ENCODE results near the gene CNDP2.

DNA sequence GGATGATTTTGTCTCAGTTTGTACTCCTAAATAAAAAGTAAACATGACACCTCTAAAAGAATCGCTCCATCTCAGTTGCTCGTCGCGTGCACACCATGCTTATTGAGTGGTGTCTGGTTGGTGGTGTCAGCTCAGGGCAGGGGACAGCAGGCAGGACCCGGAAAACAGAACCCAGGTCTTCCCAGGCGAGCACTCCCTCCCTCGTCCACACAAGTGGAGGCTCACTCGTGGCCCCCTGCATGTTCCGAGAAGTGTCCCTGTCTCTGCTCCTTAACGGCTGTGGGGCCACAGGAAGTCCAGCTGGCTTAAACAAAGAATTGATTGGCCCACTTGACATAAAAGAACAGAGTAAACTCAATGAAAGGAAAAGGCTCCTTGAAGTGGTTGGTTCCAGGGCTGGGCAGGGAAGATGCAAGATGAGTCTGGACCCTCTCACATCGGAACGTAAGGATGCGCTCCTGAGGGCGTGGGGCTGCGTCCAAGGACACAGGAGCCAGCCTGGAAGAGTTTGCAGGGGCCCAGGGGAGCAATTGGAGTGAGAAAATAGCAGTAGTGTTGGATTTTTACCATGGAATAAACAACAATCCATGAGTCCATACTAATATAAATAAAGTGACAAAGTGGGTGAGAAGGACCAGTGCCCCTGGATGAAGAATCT lies 25.0 kb downstream of the CNDP2 start:
- no peak for TF ChIP-seq EZH2 (IDR thresholded peaks at IDR 0.05; ENCODE audit: insufficient read depth, poor library complexity, severe bottlenecking)
- no peak for TF ChIP-seq EZH2phosphoT487 (IDR thresholded peaks at IDR 0.05; ENCODE audit: insufficient read depth, low read depth)
